ENCODE measurements around the gene ARSH. TPM values are rescaled to one million over a fixed set of nuclear protein-coding genes. Genes with fewer than 3 reads are reported as not detected.
"Not testable (repeated sequence)": the region's sequence is repeated elsewhere in the genome, so short reads cannot be mapped to it uniquely, and the experiment has no call there.

Gene ARSH
- total and polyA plus RNA-seq, 2 donors (not counting 1 experiment from before 2014, with no cell fraction given): not detected

GRCh38 chrX:2963992-2964794 lies 42.2 kb upstream of the ARSH start:
- H3K4me2 ChIP-seq (replicated peaks; ENCODE audit: low read depth, low read length, poor library complexity, severe bottlenecking); H3K4me3 ChIP-seq (ENCODE audit: control extremely low read depth in 1 of 5, extremely low read depth in 1 of 5, insufficient read depth in 1 of 5, low read depth in 2 of 5, low read length in 4 of 5); H3K79me2 ChIP-seq (ENCODE audit: control insufficient read depth, insufficient read depth, low read length); DNase-seq; H3K9me3 Mint-ChIP-seq (ENCODE audit: insufficient read depth); H3K27ac Mint-ChIP-seq; H3K4me1 ChIP-seq (ENCODE audit: control insufficient read depth in 2 of 2, insufficient read depth in 2 of 2, low read length in 2 of 2); POLR2A ChIA-PET; H3K27ac ChIP-seq (ENCODE audit: low read length in 2 of 2); intact Hi-C loops (cut with micrococcal nuclease); H3K4me3 Mint-ChIP-seq; H3K27me3 Mint-ChIP-seq; ATAC-seq (ENCODE audit: low read depth); CTCF ChIA-PET; H2AFZ ChIP-seq (ENCODE audit: insufficient read depth, low read depth, low read length, poor library complexity, severe bottlenecking); H3K27me3 ChIP-seq (replicated peaks in 1 of 4; ENCODE audit: control extremely low read depth in 1 of 4, control insufficient read depth in 3 of 4, insufficient read depth in 4 of 4, low read length in 3 of 4); H3K4me1 Mint-ChIP-seq; H4K20me1 ChIP-seq (ENCODE audit: control insufficient read depth, insufficient read depth, low read length, poor library complexity, severe bottlenecking); H3K9ac ChIP-seq (ENCODE audit: low read length); H3K9me3 ChIP-seq (ENCODE audit: control extremely low read depth in 1 of 3, control insufficient read depth in 2 of 3, insufficient read depth in 1 of 3, low read length in 2 of 3); H3K36me3 ChIP-seq (replicated peaks in 1 of 2; ENCODE audit: control extremely low read depth in 1 of 2, control insufficient read depth in 1 of 2, extremely low read depth in 1 of 2, insufficient read depth in 2 of 2, low read length in 1 of 2): not testable (repeated sequence)
- WGBS (ENCODE audit: insufficient coverage): 95% methylated on average over 6 of the region's 16 CpGs

- H3K9me3 Mint-ChIP-seq (ENCODE audit: insufficient read depth): no peaks in the 10 kb centered on the region
- no peaks in the 10 kb centered on the region for H3K4me1 ChIP-seq (ENCODE audit: control insufficient read depth in 2 of 2, insufficient read depth in 2 of 2, low read length in 2 of 2)
- H3K27ac Mint-ChIP-seq: no peak overlapping the region
- no peak overlapping the region for H3K4me3 ChIP-seq (ENCODE audit: control extremely low read depth in 1 of 5, extremely low read depth in 1 of 5, insufficient read depth in 1 of 5, low read depth in 2 of 5, low read length in 4 of 5)
- no peak overlapping the region for H3K27ac ChIP-seq (ENCODE audit: low read length in 2 of 2)
- H2AFZ ChIP-seq (ENCODE audit: insufficient read depth, low read depth, low read length, poor library complexity, severe bottlenecking): no peak overlapping the region
- ATAC-seq (ENCODE audit: low read depth) (no peak), DNase-seq (no peak)
- no peaks in the 10 kb centered on the region for H3K79me2 ChIP-seq (ENCODE audit: control insufficient read depth, insufficient read depth, low read length)
- ChIA-PET POLR2A (no interaction called here), CTCF (no interaction called here)
- no peaks in the 10 kb centered on the region for H3K36me3 ChIP-seq (replicated peaks in 1 of 2; ENCODE audit: control extremely low read depth in 1 of 2, control insufficient read depth in 1 of 2, extremely low read depth in 1 of 2, insufficient read depth in 2 of 2, low read length in 1 of 2)
- H3K4me2 ChIP-seq (replicated peaks; ENCODE audit: low read depth, low read length, poor library complexity, severe bottlenecking): no peak overlapping the region
- H4K20me1 ChIP-seq (ENCODE audit: control insufficient read depth, insufficient read depth, low read length, poor library complexity, severe bottlenecking): no peaks in the 10 kb centered on the region
- no peaks in the 10 kb centered on the region for H3K9me3 ChIP-seq (ENCODE audit: control extremely low read depth in 1 of 3, control insufficient read depth in 2 of 3, insufficient read depth in 1 of 3, low read length in 2 of 3)
- no peaks in the 10 kb centered on the region for H3K27me3 ChIP-seq (replicated peaks in 1 of 4; ENCODE audit: control extremely low read depth in 1 of 4, control insufficient read depth in 3 of 4, insufficient read depth in 4 of 4, low read length in 3 of 4)
- no peak overlapping the region for H3K9ac ChIP-seq (ENCODE audit: low read length)
- intact Hi-C loops (cut with micrococcal nuclease): no loop called here
- peaks cover 3% of the 10 kb centered on the region for H3K4me1 Mint-ChIP-seq
- no peak overlapping the region for H3K4me3 Mint-ChIP-seq
- no peaks in the 10 kb centered on the region for H3K27me3 Mint-ChIP-seq
- TF ChIP-seq EZH2 (IDR thresholded peaks at IDR 0.05; ENCODE audit: borderline replicate concordance, insufficient read depth, low read depth, low read length, poor library complexity, severe bottlenecking) (no peak), CTCF (IDR thresholded peaks at IDR 0.05) (no peak)
- no CpG with 5 or more reads among the region's 6 CpGs for WGBS (ENCODE audit: insufficient coverage)
Observed at GRCh38 chrX:2965965-2966364, 40.4 kb upstream of the ARSH start.
